Epithelial cell of proximal tubule (primary cell): ENCODE measurements around the gene ADGRB3. TPM values are rescaled to one million over a fixed set of nuclear protein-coding genes. Genes with fewer than 3 reads are reported as not detected.
A peak's percentile ranks its signal among the peaks of the same experiment; 100 is the strongest.
"Not testable (repeated sequence)": the region's sequence is repeated elsewhere in the genome, so short reads cannot be mapped to it uniquely, and the experiment has no call there.

Source experiments
- DNase-seq: peaks from one replicate; pipeline ENCODE4 v3.0.0-alpha.2; 2011; ENCODE audit warnings: low read depth
- H3K4me3 ChIP-seq: 2 replicates; pipeline ENCODE4 v1.5.1; 2011; ENCODE audit warnings: low read depth, mild to moderate bottlenecking, low read length
- total RNA-seq: library from RNA; depleted of rRNA; stranded (reverse); fragments of >200 nt; gene quantifications from 2 replicates; pipeline ENCODE4 v1.2.3, GENCODE V29; 2015
- TF ChIP-seq, protein P1 (sequence below): conservative IDR thresholded peaks from 2 replicates; pipeline ENCODE4 v1.5.1; 2012; ENCODE audit warnings: low read depth, mild to moderate bottlenecking, low read length

The ADGRB3 gene
- total RNA-seq, 1 donor from 2014 or later: 4.7 TPM

DNA sequence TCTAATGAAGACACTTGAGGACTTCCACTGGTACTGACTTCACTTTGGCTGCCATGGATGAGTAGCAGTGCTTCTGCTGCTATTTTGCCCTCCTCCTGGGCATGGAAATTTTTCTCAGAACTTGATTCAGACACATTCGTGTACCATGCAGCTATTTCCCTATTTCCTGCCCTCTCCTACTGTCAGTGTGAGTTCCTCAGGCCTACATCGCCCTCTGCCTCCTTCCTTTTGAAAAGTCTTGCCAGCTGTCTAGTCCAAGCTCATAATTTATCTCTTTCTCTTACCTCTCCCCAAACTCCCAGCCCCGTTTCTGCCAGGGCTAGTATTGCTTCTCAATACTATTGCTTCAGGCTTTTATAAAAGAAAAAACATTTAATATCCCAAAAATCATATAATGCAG, 470.2 kb downstream of the ADGRB3 start:
- TF ChIP-seq, protein P1, sequence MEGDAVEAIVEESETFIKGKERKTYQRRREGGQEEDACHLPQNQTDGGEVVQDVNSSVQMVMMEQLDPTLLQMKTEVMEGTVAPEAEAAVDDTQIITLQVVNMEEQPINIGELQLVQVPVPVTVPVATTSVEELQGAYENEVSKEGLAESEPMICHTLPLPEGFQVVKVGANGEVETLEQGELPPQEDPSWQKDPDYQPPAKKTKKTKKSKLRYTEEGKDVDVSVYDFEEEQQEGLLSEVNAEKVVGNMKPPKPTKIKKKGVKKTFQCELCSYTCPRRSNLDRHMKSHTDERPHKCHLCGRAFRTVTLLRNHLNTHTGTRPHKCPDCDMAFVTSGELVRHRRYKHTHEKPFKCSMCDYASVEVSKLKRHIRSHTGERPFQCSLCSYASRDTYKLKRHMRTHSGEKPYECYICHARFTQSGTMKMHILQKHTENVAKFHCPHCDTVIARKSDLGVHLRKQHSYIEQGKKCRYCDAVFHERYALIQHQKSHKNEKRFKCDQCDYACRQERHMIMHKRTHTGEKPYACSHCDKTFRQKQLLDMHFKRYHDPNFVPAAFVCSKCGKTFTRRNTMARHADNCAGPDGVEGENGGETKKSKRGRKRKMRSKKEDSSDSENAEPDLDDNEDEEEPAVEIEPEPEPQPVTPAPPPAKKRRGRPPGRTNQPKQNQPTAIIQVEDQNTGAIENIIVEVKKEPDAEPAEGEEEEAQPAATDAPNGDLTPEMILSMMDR: peak; percentile 68
- DNase-seq: no peak
- H3K4me3 ChIP-seq: no peak overlapping the region

DNA sequence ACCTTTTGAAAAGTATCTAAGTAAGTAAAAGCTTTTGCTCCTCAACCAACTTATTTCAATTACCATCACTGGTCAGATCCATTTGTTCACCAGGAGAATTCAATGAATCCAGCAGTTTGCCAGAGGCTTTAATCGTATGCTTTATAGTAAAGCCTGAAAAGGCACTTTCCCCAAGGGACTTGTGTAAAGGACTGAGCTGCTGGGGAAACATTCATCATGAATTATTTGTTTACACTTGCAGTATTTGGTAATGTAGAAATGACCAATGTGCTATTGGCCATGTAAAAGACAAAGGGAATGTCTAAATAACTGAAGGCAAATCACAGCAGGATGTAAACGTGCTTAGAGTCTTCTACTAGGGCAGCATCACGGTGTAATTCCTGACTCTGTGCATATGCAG, 471.4 kb downstream of the ADGRB3 start:
- TF ChIP-seq, protein P1: no peak
- no peak overlapping the region for H3K4me3 ChIP-seq
- DNase-seq: no peak

DNA sequence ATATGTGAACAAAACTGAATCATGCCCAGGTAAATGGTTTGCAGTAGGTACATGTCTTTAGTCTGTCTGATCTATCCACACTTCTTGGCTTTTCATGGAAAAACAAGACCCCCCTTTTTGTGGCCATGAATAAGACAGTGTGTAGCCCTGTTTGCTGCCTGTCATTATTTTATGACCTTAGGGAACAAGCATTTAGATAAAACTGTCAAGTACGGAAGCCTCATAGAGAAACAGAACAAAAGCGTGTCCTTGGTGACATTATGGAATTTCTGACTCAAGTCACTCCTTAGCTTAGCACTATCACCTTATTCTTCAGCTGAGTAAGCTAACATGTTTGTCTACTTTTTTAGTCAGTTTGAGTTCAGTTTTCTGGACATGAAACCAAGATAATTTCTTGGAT, 476.2 kb downstream of the ADGRB3 start:
- TF ChIP-seq, protein P1: no peak
- DNase-seq: no peak
- H3K4me3 ChIP-seq: no peak overlapping the region

DNA sequence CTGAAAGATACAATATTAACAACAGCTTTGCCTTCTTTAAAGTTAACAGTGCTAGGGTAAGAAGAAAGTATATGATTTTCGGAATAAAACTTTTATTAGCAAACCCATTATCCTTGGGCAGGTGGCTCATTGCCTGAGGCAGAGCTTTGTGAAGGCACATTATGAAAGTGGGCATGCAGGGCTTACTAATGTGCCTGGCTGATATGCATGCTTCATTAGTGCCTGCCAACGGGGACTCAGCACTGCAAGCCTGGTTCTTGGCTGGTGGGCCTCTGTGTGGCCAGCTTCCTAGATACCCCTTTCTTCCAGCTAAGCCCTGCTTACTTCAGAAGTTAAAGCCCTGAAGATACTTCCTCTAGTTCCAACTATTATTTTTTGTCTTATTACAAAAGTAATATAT, 481.6 kb downstream of the ADGRB3 start:
- TF ChIP-seq, protein P1: no peak
- H3K4me3 ChIP-seq: no peak overlapping the region
- DNase-seq: no peak

DNA sequence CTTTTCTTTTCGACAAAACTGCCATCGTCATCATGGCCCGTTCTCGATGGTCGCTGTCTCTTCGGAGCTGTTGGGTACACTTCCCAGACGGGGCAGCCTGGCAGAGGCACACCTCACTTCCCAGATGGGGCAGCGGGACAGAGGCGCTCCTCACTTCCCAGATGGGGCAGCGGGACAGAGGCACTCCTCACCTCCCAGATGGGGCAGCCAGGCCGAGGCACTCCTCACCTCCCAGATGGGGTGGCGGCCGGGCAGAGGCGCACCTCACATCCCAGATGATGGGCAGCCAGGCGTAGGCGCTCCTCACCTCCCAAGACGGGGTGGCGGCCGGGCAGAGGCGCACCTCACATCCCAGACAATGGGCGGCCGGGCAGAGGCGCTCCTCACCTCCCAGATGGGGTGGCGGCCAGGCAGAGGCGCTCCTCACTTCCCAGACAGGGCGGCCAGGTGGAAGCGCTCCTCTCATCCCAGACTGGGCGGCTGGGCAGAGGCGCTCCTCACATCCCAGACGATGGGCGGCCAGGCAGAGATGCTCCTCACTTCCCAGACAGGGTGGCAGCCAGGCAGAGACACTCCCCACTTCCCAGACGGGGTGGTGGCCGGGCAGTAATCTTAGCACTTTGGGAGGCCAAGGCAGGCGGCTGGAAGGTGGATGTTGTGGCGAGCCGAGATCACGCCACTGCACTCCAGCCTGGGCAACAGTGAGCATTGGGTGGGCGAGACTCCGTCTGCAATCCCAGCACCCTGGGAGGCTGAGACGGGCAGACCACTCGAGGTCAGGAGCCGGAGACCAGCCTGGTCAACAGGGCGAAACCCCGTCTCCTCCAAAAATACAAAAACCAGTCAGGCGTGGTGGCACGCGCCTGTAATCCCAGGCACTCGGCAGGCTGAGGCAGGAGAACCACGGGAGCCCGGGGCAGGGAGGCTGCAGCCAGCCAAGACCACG, 486.7 kb downstream of the ADGRB3 start:
- H3K4me3 ChIP-seq, DNase-seq: not testable (repeated sequence)

DNA sequence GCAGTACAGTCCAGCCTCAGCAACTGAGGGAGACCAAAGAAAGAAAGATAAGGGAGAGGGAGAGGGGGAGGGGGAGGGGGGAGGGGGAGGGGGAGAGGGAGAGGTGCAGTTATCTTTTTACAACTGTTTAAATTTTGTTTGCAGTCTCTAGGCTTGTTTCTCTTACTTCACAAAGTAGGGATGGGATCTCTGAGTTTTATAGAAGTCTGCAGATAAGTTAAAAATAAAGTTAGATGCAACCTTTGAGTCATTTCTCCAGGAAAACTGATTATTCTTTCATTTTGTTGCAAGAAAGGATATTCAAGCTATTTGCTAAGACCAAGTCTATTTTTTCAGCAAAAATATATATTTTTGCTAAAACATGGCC, 487.3 kb downstream of the ADGRB3 start:
- H3K4me3 ChIP-seq: no peak overlapping the region
- no peak for DNase-seq
- TF ChIP-seq, protein P1: no peak

DNA sequence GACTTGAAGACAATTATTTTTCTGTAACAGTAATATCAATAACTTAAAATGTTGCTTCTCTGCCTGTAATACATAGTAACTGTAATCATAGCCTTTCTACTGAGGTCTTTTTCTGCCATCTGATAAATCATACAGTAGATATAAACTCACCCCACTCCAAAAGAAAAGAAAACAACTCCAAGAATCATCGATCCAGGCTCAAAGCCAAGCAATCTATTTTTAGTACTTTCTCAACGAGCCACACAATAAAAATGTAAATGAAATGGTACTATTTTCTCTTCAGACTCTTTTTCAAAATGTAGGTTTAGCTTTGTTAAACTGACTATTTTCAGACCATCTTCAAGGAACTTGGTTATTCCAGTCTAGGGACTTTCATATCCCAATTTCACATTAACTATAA, 493.3 kb downstream of the ADGRB3 start:
- no peak for DNase-seq
- H3K4me3 ChIP-seq: no peak overlapping the region
- TF ChIP-seq, protein P1: no peak
